Epithelial cell of esophagus (primary cell): ENCODE results near the gene ROS1.
A peak's percentile ranks its signal among the peaks of the same experiment; 100 is the strongest.

ENCODE experiments used
- DNase-seq: peaks from one replicate; pipeline ENCODE4 v3.0.0; 2010; ENCODE audit warnings: low read depth
- H3K4me3 ChIP-seq: 2 replicates; pipeline ENCODE4 v1.5.1; 2011; ENCODE audit warnings: mild to moderate bottlenecking, low read length, control low read depth
- TF ChIP-seq, protein P1 (sequence below): IDR thresholded peaks from 2 replicates; pipeline ENCODE4 v1.5.1; 2011; ENCODE audit warnings: low read depth, mild to moderate bottlenecking, low read length, control low read depth, inconsistent platforms; ENCODE audit not compliant: insufficient read depth; ENCODE audit errors: missing control alignments

The ROS1 gene

DNA sequence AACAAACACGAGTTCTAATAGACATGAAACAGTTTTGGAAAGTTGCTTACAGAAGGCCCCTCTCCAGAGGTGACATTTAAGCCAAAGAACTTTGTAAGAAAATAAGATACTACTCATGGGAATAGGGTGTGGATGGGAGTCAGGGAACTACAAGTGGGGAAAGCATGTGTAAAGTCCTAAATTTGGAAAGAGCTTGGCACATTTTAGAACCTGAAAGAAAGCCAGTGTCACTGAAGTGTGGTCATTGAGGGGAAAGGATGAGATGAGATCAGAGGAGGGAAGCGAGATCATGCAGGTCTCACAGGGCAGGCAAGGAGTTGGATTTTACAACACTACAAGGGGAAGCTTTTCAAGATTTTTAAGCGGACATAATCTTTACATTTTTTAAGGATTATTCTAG is 122.4 kb downstream of the ROS1 start:
- TF ChIP-seq, protein P1, sequence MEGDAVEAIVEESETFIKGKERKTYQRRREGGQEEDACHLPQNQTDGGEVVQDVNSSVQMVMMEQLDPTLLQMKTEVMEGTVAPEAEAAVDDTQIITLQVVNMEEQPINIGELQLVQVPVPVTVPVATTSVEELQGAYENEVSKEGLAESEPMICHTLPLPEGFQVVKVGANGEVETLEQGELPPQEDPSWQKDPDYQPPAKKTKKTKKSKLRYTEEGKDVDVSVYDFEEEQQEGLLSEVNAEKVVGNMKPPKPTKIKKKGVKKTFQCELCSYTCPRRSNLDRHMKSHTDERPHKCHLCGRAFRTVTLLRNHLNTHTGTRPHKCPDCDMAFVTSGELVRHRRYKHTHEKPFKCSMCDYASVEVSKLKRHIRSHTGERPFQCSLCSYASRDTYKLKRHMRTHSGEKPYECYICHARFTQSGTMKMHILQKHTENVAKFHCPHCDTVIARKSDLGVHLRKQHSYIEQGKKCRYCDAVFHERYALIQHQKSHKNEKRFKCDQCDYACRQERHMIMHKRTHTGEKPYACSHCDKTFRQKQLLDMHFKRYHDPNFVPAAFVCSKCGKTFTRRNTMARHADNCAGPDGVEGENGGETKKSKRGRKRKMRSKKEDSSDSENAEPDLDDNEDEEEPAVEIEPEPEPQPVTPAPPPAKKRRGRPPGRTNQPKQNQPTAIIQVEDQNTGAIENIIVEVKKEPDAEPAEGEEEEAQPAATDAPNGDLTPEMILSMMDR, result no peak
- DNase-seq, result no peak
- H3K4me3 ChIP-seq, result no peak overlapping the region

- no peak overlapping the region for H3K4me3 ChIP-seq
- DNase-seq, result no peak
- TF ChIP-seq, protein P1, result no peak
These were observed 126.8 kb downstream of the ROS1 start for GRCh38 chr6:117298941-117299340.

- no peak overlapping the region for H3K4me3 ChIP-seq
- no peak for DNase-seq
- TF ChIP-seq, protein P1, result no peak
These were observed 135.4 kb downstream of the ROS1 start for GRCh38 chr6:117290173-117290846.

DNA sequence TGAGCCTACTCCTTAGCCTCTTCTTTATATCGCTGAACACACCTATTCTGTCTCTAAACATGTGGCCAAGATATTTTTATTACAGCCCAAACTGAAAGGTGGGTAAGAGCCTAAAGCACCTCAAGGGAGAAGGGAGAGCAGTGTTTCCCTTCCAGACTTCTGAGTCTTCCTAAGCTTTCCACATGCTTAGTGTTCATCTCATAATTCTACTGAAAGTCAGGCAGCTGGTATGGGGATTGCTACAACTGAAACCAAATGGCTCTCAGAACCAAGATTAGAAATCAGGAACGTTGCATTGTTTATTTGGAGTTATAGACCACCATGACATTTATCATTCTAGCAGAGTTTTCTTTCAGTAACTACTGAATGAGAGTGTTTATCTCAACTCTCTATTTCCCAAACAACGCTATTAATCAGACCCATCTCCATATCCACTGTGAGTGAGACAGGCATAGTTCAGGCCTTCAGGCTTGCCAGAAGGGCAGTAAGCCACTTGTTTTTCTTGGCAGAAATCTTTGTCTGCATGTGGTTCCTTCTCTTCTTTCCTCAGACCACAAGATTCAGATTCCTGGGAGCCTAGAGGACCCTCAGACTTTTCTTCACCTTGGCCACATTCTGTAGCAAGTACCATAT is 137.5 kb downstream of the ROS1 start:
- TF ChIP-seq, protein P1, result no peak
- DNase-seq, result no peak

GRCh38 chr6:117280922-117281321 is 144.8 kb downstream of the ROS1 start:
- no peak for DNase-seq
- TF ChIP-seq, protein P1, result peak; percentile 12
- H3K4me3 ChIP-seq, result no peak overlapping the region

More for the DNA sequence above, 137.5 kb downstream of the ROS1 start:
- H3K4me3 ChIP-seq, result no peak overlapping the region

GRCh38 chr6:117276778-117277316 is 148.9 kb downstream of the ROS1 start:
- no peak overlapping the region for H3K4me3 ChIP-seq
- no peak for DNase-seq
- TF ChIP-seq, protein P1, result no peak
